K562 (cell line): ENCODE results near the gene L3MBTL1. TPM values are rescaled to one million over a fixed set of nuclear protein-coding genes. Genes with fewer than 3 reads are reported as not detected.

Experiments used
- ARID2 ChIP-seq: fragments of 450-650 bp; IDR thresholded peaks from 2 replicates; pipeline ENCODE4 v1.6.1; 2017; ENCODE audit warnings: antibody characterized with exemption, mild to moderate bottlenecking
- BRF2 ChIP-seq: IDR thresholded peaks from 3 replicates; pipeline ENCODE4 v1.6.1; 2011; ENCODE audit warnings: borderline replicate concordance, mild to moderate bottlenecking; ENCODE audit not compliant: insufficient read length, insufficient read depth
- CREM ChIP-seq: IDR thresholded peaks from 2 replicates; pipeline ENCODE4 v1.6.1; 2014; ENCODE audit warnings: antibody characterized with exemption, low read depth
- CSDE1 ChIP-seq, 2 experiments: fragments of 450-650 bp; IDR thresholded peaks; 2 replicates each; pipeline ENCODE4 v1.6.1; 2016; ENCODE audit warnings: mild to moderate bottlenecking in 1 of 2
- E2F5 ChIP-seq: sonication (generic); formaldehyde crosslinking; IDR thresholded peaks from 2 replicates; pipeline ENCODE4 v1.8.0; 2022; ENCODE audit warnings: mild to moderate bottlenecking, missing genetic modification reagents
- ESRRA ChIP-seq: fragments of 450-650 bp; IDR thresholded peaks from 2 replicates; pipeline ENCODE4 v1.6.1; 2014; ENCODE audit warnings: low read depth, mild to moderate bottlenecking, moderate library complexity, borderline replicate concordance
- FOSL1 ChIP-seq: fragments of 200-800 bp; sonication (Bioruptor generic); conservative IDR thresholded peaks from 2 replicates; pipeline ENCODE4 v1.6.1; 2016; ENCODE audit warnings: missing genetic modification characterization, missing compliant biosample characterization
- GATAD2A ChIP-seq: fragments of 450-650 bp; IDR thresholded peaks from 2 replicates; pipeline ENCODE4 v1.6.1; 2017
- GTF2A2 ChIP-seq: IDR thresholded peaks from 2 replicates; pipeline ENCODE4 v1.6.1; 2016; ENCODE audit warnings: mild to moderate bottlenecking, missing genetic modification characterization, missing compliant biosample characterization
- HMG20A ChIP-seq: fragments of 450-650 bp; formaldehyde crosslinking; conservative IDR thresholded peaks from 2 replicates; pipeline ENCODE4 v1.4.0; 2020; ENCODE audit warnings: mild to moderate bottlenecking, mixed read lengths
- JUNB ChIP-seq: fragments of 450-650 bp; formaldehyde crosslinking; conservative IDR thresholded peaks from 2 replicates; pipeline ENCODE4 v1.4.0; 2020; ENCODE audit warnings: mild to moderate bottlenecking
- JUND ChIP-seq, 2 experiments: IDR thresholded peaks; 2 replicates in 1 of 2; 3 replicates in 1 of 2; pipeline ENCODE4 v1.6.1; 2011; ENCODE audit warnings: borderline replicate concordance in 2 of 2, low read depth in 2 of 2, low read length in 2 of 2, improper control_type of control experiment in 1 of 2, missing biosample characterization in 1 of 2, missing genetic modification characterization in 1 of 2, missing genetic modification reagents in 1 of 2
- MBD2 ChIP-seq: sonication (generic); IDR thresholded peaks from 2 replicates; pipeline ENCODE4 v1.6.1; 2016; ENCODE audit warnings: low read depth, borderline replicate concordance
- MEF2D ChIP-seq: conservative IDR thresholded peaks from 2 replicates; pipeline ENCODE4 v1.6.1; 2016; ENCODE audit warnings: low read depth, missing genetic modification characterization, missing compliant biosample characterization
- RFX5 ChIP-seq: IDR thresholded peaks from 2 replicates; pipeline ENCODE4 v1.6.1; 2011; ENCODE audit warnings: low read depth, mild to moderate bottlenecking, improper control_type of control experiment, low read length
- TEAD4 ChIP-seq, 2 experiments: sonication (generic) in 1 of 2; formaldehyde crosslinking in 1 of 2; IDR thresholded peaks; 2 replicates each; pipeline versions ENCODE4 v1.6.1 to v1.8.0; 2012 to 2022; ENCODE audit warnings: borderline replicate concordance in 1 of 2, inconsistent platforms in 1 of 2, low read length in 1 of 2, mild to moderate bottlenecking in 1 of 2, missing genetic modification reagents in 1 of 2
- TRIM25 ChIP-seq: fragments of 450-650 bp; IDR thresholded peaks from 2 replicates; pipeline ENCODE4 v1.7.0; 2016; ENCODE audit warnings: borderline replicate concordance
- ZBTB33 ChIP-seq: sonication (generic); formaldehyde crosslinking; IDR thresholded peaks from 2 replicates; pipeline ENCODE4 v1.8.1; 2023; ENCODE audit warnings: mild to moderate bottlenecking, missing genetic modification reagents
- ZNF143 ChIP-seq: sonication (generic); formaldehyde crosslinking; IDR thresholded peaks from 2 replicates; pipeline ENCODE4 v1.9.0; 2022; ENCODE audit warnings: mild to moderate bottlenecking, missing genetic modification reagents
- ZNF175 ChIP-seq: fragments of 200-800 bp; sonication (Bioruptor generic); IDR thresholded peaks from 2 replicates; pipeline ENCODE4 v1.6.1; 2016; ENCODE audit warnings: low read depth, mild to moderate bottlenecking, missing genetic modification characterization, missing compliant biosample characterization
- ZNF778 ChIP-seq: fragments of 450-650 bp; formaldehyde crosslinking; IDR thresholded peaks from 2 replicates; pipeline ENCODE4 v1.4.0; 2020; ENCODE audit warnings: mild to moderate bottlenecking, moderate library complexity
- polyA plus RNA-seq, 8 experiments: library from polyadenylated mRNA; depleted of rRNA in 4 of 8; stranded (reverse) in 5 of 8; unstranded in 3 of 8; fragments of >200 nt; fragmentation: Nextera tagmentation in 2 of 8; fragmentation: Illumina TruSeq in 1 of 8; extraction: Ambion mirVana in 2 of 8; extraction: Trizol in 1 of 8; gene quantifications; 2 replicates each; pipeline versions ENCODE4 v1.2.1 to v1.2.3, GENCODE V29; 2011 to 2014; ENCODE audit warnings: inconsistent platforms in 1 of 8, missing spikeins in 1 of 8
- total RNA-seq, 7 experiments: library from RNA; depleted of rRNA in 6 of 7; stranded (reverse); fragments of >200 nt in 6 of 7; fragmentation: Illumina TruSeq in 2 of 7; extraction: Trizol in 2 of 7; gene quantifications; 2 replicates each; pipeline versions ENCODE4 v1.2.1 to v1.2.3, GENCODE V29; 2011 to 2021; ENCODE audit warnings: low replicate concordance in 1 of 7

Gene L3MBTL1
- total and polyA plus RNA-seq, 9 of the 15 experiments (the other 6 are each of a cell fraction or from before 2014, with no cell fraction given): 0.77 to 10.0 (median 4.4) TPM

GRCh38 chr20:43537921-43538877 lies 30.7 kb downstream of the L3MBTL1 start (continued):
- TF ChIP-seq MBD2 (no peak), TEAD4 (IDR thresholded peaks at IDR 0.05; ENCODE audit: low read length) (peak; percentile 91), TEAD4 (CRISPR knock-in tag; IDR thresholded peaks at IDR 0.05; ENCODE audit: borderline replicate concordance) (no peak), JUNB (CRISPR knock-in tag) (no peak), FOSL1 (tag) (0 out of 2 replicates have a peak, but pooled peaks have one; percentile 27), ZNF778 (no peak), CREM (peak; percentile 49; the same call in 1 of the 2 replicates), GTF2A2 (tag) (no peak), MEF2D (tag) (no peak), ZBTB33 (CRISPR knock-in tag) (no peak), TRIM25 (no peak), ZNF175 (CRISPR knock-in tag) (no peak), BRF2 (no peak), ESRRA (no peak), RFX5 (no peak), ZNF143 (CRISPR knock-in tag) (no peak), GATAD2A (peak; percentile 56; the same call in 1 of the 2 replicates), HMG20A (CRISPR knock-in tag) (no peak), ARID2 (peak; percentile 22; the same call in 1 of the 2 replicates), E2F5 (CRISPR knock-in tag) (no peak), CSDE1 (IDR thresholded peaks at IDR 0.05) (no peak), JUND (IDR thresholded peaks at IDR 0.05; ENCODE audit: borderline replicate concordance, low read depth, low read length) (peak; percentile 60; the same call in 1 of the 2 replicates), JUND (tag; IDR thresholded peaks at IDR 0.05; ENCODE audit: borderline replicate concordance, low read depth, low read length) (peak; percentile 62; the same call in 2 of the 3 replicates)
